ENCODE measurements around the gene TGFBR3L. TPM values are rescaled to one million over a fixed set of nuclear protein-coding genes. Genes with fewer than 3 reads are reported as not detected.

TGFBR3L gene
- total and polyA plus RNA-seq, 2 of the 13 experiments (the other 11 are each of a cell fraction or from before 2014, with no cell fraction given), result 0.20 to 1.0 TPM

GRCh38 chr19:7883105-7883504 is 31.5 kb upstream of the TGFBR3L start:
- Histone ChIP-seq H3K4me3 (replicated peaks in 1 of 3; ENCODE audit: insufficient read depth in 1 of 3, low read depth in 2 of 3, low read length in 3 of 3) (no peak overlapping the region), H4K20me1 (ENCODE audit: insufficient read depth, low read length) (no peaks in the 10 kb centered on the region), H3K4me1 (ENCODE audit: insufficient read depth, low read length) (peaks cover 34% of the 10 kb centered on the region), H3K9me3 (ENCODE audit: low read length) (no peaks in the 10 kb centered on the region), H3K27me3 (ENCODE audit: control insufficient read depth in 1 of 2, insufficient read depth in 2 of 2, low read length in 2 of 2) (no peaks in the 10 kb centered on the region; a peak in 1 of 5 replicates), H3K9ac (ENCODE audit: insufficient read depth, low read depth, low read length) (no peak overlapping the region), H3K36me3 (replicated peaks in 1 of 2; ENCODE audit: control insufficient read depth in 1 of 2, insufficient read depth in 2 of 2, low read length in 2 of 2) (no peaks in the 10 kb centered on the region), H2AFZ (ENCODE audit: low read length) (no peak overlapping the region), H3K79me2 (ENCODE audit: insufficient read depth, low read length) (no peaks in the 10 kb centered on the region), H3K4me2 (ENCODE audit: low read depth, low read length) (no peak overlapping the region), H3K27ac (ENCODE audit: extremely low read length, insufficient read depth, low read length) (no peak overlapping the region)
- intact Hi-C loops (cut with micrococcal nuclease; ENCODE audit: unreplicated experiment), result no loop called here
- DNase-seq (ENCODE audit: low spot score), result no peak
- no TSS peak for BruUV-seq (replicated peaks)
- ATAC-seq, result no peak
- WGBS (ENCODE audit: low lambda C conversion rate), result 40% methylated on average over 4 of the region's 4 CpGs
- CTCF ChIA-PET (ENCODE audit: low intra/inter-chr PET ratio, low total read pairs), result no interaction called here
- TF ChIP-seq HNF1A (IDR thresholded peaks at IDR 0.05; ENCODE audit: low read depth) (no peak), HNF1A (CRISPR knock-in tag; IDR thresholded peaks at IDR 0.05; ENCODE audit: borderline replicate concordance) (no peak), YY1 (IDR thresholded peaks at IDR 0.05; ENCODE audit: insufficient read depth, insufficient replicate concordance, low read depth, low read length) (no peak), ELK4 (CRISPR knock-in tag; IDR thresholded peaks at IDR 0.05; ENCODE audit: borderline replicate concordance) (no peak), ZNF432 (CRISPR knock-in tag; IDR thresholded peaks at IDR 0.05; ENCODE audit: borderline replicate concordance) (no peak), ZEB1 (IDR thresholded peaks at IDR 0.05; ENCODE audit: insufficient replicate concordance, low read depth) (peak; percentile 88)
- POLR2A ChIA-PET, result interaction anchor here (0.7 kb wide), 1 partner anchor 379 kb away, joined by 3 read pairs; no protein-coding TSS in a partner anchor
- in situ Hi-C loops (cut with HindIII; ENCODE audit: extremely low pct_ligation_motif_present, low pct_unique_long_range_greater_than_20kb), result no loop called here
- FAIRE-seq, result no peak

Measured in HepG2 (cell line).